Esophagus (tissue), 2 donors: Measurements from ENCODE around the gene GGN. TPM values are rescaled to one million over a fixed set of nuclear protein-coding genes. Genes with fewer than 3 reads are reported as not detected.

Source experiments
- H3K27ac ChIP-seq, 2 donors: one replicate each; pipeline ENCODE4 v1.5.1; 2013; ENCODE audit warnings: low read depth in 2 of 2, mild to moderate bottlenecking in 2 of 2, inconsistent platforms in 1 of 2, low read length in 1 of 2, moderate library complexity in 1 of 2
- H3K27me3 ChIP-seq, 2 donors: one replicate each; pipeline ENCODE4 v1.6.1; 2013; ENCODE audit warnings: low read length in 2 of 2, control low read depth in 1 of 2, mild to moderate bottlenecking in 1 of 2; ENCODE audit not compliant: insufficient read depth in 2 of 2, control insufficient read depth in 1 of 2
- H3K36me3 ChIP-seq, 2 donors: one replicate each; pipeline ENCODE4 v1.6.1; 2013; ENCODE audit warnings: low read length in 1 of 2; ENCODE audit not compliant: control insufficient read depth in 2 of 2, insufficient read depth in 2 of 2
- H3K4me1 ChIP-seq, 2 donors: one replicate each; pipeline ENCODE4 v1.6.1; 2013; ENCODE audit warnings: low read length in 1 of 2; ENCODE audit not compliant: control insufficient read depth in 2 of 2, insufficient read depth in 2 of 2
- H3K4me3 ChIP-seq, 2 donors: one replicate each; pipeline ENCODE4 v1.5.1; 2013; ENCODE audit warnings: low read length in 2 of 2, mild to moderate bottlenecking in 2 of 2, low read depth in 1 of 2, moderate library complexity in 1 of 2
- H3K9me3 ChIP-seq, 2 donors: one replicate each; pipeline ENCODE4 v1.6.1; 2013; ENCODE audit warnings: mild to moderate bottlenecking in 2 of 2, low read depth in 1 of 2, low read length in 1 of 2, moderate library complexity in 1 of 2; ENCODE audit not compliant: control insufficient read depth in 2 of 2, insufficient read depth in 1 of 2
- WGBS, 2 donors: extraction: QIAGEN DNeasy Blood & Tissue Kit; methylation state at CpG; one replicate each; pipeline ENCODE4 v1.1.7; 2013; 5-methylcytosine and 5-hydroxymethylcytosine counted together
- polyA plus RNA-seq, 2 donors: library from polyadenylated mRNA; stranded (reverse); fragments of 200-250 nt; gene quantifications; one replicate each; pipeline ENCODE4 v1.2.3, GENCODE V29; 2013
- donor health status: healthy with polysubstance abuse.
- donor health status: Bipolar disorder and iron deficiency.

GGN gene
- polyA plus RNA-seq, 2 donors: 0.12 to 0.29 TPM

- no peaks in the 10 kb centered on the region for H3K4me1 ChIP-seq
- no peaks in the 10 kb centered on the region for H3K27me3 ChIP-seq
- 75% methylated on average over 6 to 7 of the region's 7 CpGs for WGBS, 2 donors
- no peak overlapping the region for H3K4me3 ChIP-seq
- no peaks in the 10 kb centered on the region for H3K36me3 ChIP-seq
- H3K27ac ChIP-seq: no peak overlapping the region
- H3K9me3 ChIP-seq: no peaks in the 10 kb centered on the region
Measured at GRCh38 chr19:38425222-38425809, 37.5 kb upstream of the GGN start.

DNA sequence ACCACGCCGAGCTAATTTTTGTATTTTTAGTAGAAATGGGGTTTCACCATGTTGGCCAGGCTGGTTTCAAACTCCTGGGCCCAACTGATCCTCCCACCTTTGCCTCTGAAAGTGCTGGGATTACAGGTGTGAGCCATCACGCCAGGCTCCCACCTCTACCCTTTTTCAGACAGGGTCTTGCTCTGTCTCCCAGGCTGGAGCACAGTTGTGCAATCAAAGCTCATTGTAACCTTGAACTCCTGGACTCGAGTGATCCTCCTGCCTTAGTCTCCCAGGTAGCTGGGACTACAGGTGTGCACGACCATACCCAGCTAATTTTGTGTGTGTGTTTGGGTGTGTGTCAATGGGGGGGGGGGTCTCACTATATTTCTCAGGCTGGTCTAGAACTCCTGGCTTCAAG is 36.4 kb upstream of the GGN start:
- H3K36me3 ChIP-seq: no peaks in the 10 kb centered on the region
- H3K27me3 ChIP-seq: peaks cover 0 to 3% of the 10 kb centered on the region in 2 donors
- no peaks in the 10 kb centered on the region for H3K9me3 ChIP-seq
- H3K4me3 ChIP-seq: no peak overlapping the region
- H3K4me1 ChIP-seq: no peaks in the 10 kb centered on the region
- 80 to 87% methylated on average over 4 to 5 of the region's 5 CpGs for WGBS, 2 donors
- H3K27ac ChIP-seq: no peak overlapping the region

DNA sequence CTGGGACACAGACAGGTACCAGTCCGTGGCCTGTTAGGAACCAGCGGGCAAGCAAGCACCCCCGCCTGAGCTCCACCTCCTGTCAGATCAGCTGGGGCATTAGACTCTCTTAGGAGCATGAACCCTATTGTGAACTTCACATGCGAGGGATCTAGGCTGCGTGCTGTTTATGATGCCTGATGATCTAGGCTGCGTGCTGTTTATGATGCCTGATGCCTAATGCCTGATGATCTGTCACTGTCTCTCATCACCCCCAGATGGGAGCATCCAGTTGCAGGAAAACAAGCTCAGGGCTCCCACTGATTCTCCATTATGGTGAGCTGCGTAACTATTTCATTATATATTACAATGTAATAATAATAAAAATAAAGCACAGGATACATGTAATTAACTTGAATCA is 34.6 kb upstream of the GGN start:
- Histone ChIP-seq H3K4me1 (peaks cover 0 to 7% of the 10 kb centered on the region in 2 donors), H3K4me3 (no peak overlapping the region), H3K27ac (no peak overlapping the region), H3K36me3 (no peaks in the 10 kb centered on the region), H3K27me3 (peaks cover 0 to 3% of the 10 kb centered on the region in 2 donors), H3K9me3 (no peaks in the 10 kb centered on the region)
- 76 to 84% methylated on average over 7 of the region's 7 CpGs for WGBS, 2 donors

GRCh38 chr19:38421856-38422255 is 34.0 kb upstream of the GGN start:
- H3K27ac ChIP-seq: no peak overlapping the region
- H3K27me3 ChIP-seq: peaks cover 0 to 3% of the 10 kb centered on the region in 2 donors
- H3K9me3 ChIP-seq: no peaks in the 10 kb centered on the region
- no peak overlapping the region for H3K4me3 ChIP-seq
- no peaks in the 10 kb centered on the region for H3K36me3 ChIP-seq
- 77 to 79% methylated on average over 14 of the region's 14 CpGs for WGBS, 2 donors
- peaks cover 0 to 7% of the 10 kb centered on the region in 2 donors for H3K4me1 ChIP-seq

- H3K27me3 ChIP-seq: peaks cover 0 to 3% of the 10 kb centered on the region in 2 donors
- H3K27ac ChIP-seq: no peak overlapping the region
- no peaks in the 10 kb centered on the region for H3K9me3 ChIP-seq
- H3K36me3 ChIP-seq: no peaks in the 10 kb centered on the region
- H3K4me3 ChIP-seq: no peak overlapping the region
- 82 to 85% methylated on average over 9 of the region's 9 CpGs for WGBS, 2 donors
- peaks cover 0 to 7% of the 10 kb centered on the region in 2 donors for H3K4me1 ChIP-seq
Measured at GRCh38 chr19:38420935-38421334, 33.1 kb upstream of the GGN start.

DNA sequence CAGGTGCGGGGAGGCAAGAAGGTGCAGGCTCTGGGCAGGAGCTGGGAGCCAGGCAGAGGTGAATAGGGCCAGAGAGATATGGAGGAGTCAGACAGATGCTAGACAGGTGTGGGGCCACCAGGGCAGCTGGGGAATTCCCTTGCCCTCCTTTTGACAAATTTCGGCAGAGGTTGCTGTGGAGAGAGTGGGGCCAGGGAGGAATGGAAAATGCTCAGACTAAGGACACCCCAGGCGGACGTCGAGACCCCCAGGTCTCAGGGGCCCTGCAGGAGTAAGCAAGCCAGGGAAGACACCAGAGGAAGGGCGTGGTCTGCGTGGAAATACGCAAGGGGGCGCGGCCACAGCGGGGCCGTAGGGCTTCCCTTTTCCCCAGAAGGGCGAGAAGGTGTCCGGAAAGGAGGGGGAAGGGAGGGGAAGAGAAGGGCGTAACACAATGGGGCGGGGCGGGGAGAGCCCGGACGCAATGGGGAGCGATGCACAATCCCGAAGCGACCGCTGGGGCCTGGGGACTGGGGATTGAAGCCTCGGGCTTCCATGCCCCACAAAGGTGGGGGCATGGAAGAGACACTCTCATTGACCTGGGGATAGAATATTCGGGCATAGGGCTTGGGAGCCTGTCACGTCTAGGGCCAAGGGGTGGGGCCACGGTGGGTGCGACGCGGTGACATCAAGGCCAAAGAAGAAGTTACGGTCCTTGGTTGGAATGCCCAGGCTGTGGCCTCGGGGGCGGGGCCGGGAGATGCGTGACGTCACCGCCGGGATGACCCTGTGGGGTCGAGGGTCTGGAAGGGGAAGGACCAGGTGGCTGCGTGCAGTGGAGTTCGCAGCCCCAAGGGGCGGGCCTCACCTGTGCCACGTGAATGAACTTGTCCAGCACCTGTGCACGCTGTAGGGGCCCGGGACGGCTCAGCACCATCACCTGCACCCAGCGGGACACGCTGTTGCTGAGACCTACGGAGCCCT is 30.0 kb upstream of the GGN start:
- H3K27me3 ChIP-seq: peaks cover 0 to 3% of the 10 kb centered on the region in 2 donors
- no peak overlapping the region for H3K27ac ChIP-seq
- H3K36me3 ChIP-seq: no peaks in the 10 kb centered on the region
- no peaks in the 10 kb centered on the region for H3K9me3 ChIP-seq
- H3K4me3 ChIP-seq: peak overlapping the region in 1 of 2 donors; percentile 20
- peaks cover 0 to 7% of the 10 kb centered on the region in 2 donors for H3K4me1 ChIP-seq
- 6 to 7% methylated on average over 45 to 49 of the region's 49 CpGs for WGBS, 2 donors

DNA sequence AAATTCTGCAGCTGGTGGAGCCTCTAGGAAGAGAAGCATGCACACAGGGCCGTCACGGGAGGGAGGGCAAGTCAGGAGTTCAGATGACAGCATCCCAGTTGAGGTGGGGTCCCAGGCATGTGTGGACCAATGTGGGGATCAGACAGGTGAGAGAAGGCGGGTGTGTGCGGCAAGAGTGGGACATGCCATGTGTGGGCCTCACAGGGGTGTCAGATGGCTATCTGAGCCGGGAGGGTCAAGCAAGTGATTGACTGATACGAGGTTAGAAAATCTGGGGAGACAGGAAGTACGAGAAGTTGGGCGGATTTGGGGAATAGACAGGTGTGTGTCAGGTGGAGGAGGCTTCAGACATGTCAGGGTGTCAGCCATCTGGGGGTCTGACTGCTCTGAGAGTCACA is 29.3 kb upstream of the GGN start:
- H3K36me3 ChIP-seq: no peaks in the 10 kb centered on the region
- WGBS, 2 donors: 68 to 72% methylated on average over 8 of the region's 8 CpGs
- H3K4me3 ChIP-seq: no peak overlapping the region
- H3K27ac ChIP-seq: no peak overlapping the region
- H3K4me1 ChIP-seq: peaks cover 0 to 7% of the 10 kb centered on the region in 2 donors
- H3K9me3 ChIP-seq: no peaks in the 10 kb centered on the region
- peaks cover 0 to 3% of the 10 kb centered on the region in 2 donors for H3K27me3 ChIP-seq

GRCh38 chr19:38413416-38413815 is 25.6 kb upstream of the GGN start:
- Histone ChIP-seq H3K27me3 (no peaks in the 10 kb centered on the region), H3K4me1 (peaks cover 0 to 5% of the 10 kb centered on the region in 2 donors), H3K36me3 (no peaks in the 10 kb centered on the region), H3K4me3 (no peak overlapping the region), H3K27ac (no peak overlapping the region), H3K9me3 (no peaks in the 10 kb centered on the region)
- 89 to 90% methylated on average over 6 of the region's 6 CpGs for WGBS, 2 donors

DNA sequence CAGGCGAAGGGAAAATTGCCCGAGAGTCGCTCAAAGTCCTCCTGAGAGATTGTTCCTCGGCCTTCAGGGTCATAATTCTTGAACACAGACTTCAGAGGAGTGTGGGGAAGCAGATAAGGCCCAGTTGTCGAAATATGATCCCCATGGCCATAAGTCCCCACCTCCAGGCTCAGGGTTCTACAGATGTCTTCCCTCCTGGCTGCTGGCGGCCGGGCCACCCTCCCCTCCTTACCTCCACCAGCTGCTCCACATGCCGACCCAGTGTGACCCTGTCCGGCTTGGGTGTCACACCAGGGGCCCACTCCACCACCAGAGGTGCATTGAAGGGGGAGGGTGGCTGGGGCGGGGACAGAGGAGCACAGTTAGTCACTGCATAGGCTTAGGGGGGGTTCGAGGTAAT is 25.1 kb upstream of the GGN start:
- no peaks in the 10 kb centered on the region for H3K36me3 ChIP-seq
- 69 to 76% methylated on average over 11 of the region's 11 CpGs for WGBS, 2 donors
- H3K4me3 ChIP-seq: no peak overlapping the region
- no peaks in the 10 kb centered on the region for H3K9me3 ChIP-seq
- peaks cover 0 to under 1% of the 10 kb centered on the region in 2 donors for H3K4me1 ChIP-seq
- H3K27me3 ChIP-seq: no peaks in the 10 kb centered on the region
- no peak overlapping the region for H3K27ac ChIP-seq
